Right lobe of liver (tissue), 4 donors: ENCODE data around the gene CHST1.

Source experiments
- POLR2A ChIP-seq: fragments of 450-650 bp; IDR thresholded peaks from one replicate; pipeline ENCODE4 v1.6.1; 2017; ENCODE audit warnings: antibody characterized with exemption, mild to moderate bottlenecking
- TF ChIP-seq, protein P1 (sequence below), 4 donors: fragments of 200-600 bp in 3 of 4; fragments of 450-650 bp in 1 of 4; IDR thresholded peaks; one replicate each; pipeline versions ENCODE4 v1.5.1 to v1.8.0; 2016 to 2022; ENCODE audit warnings: antibody characterized with exemption in 4 of 4, mild to moderate bottlenecking in 2 of 4
- donor health status: DM: no; HTN: no; CAD: no.
- donor health status: DM: no; HTN: no; CAD: no.
- donor health status: DM: no; HTN: yes; CAD: no.

GRCh38 chr11:45655831-45656230 is 9.6 kb downstream of the CHST1 start:
- TF ChIP-seq, protein P1, sequence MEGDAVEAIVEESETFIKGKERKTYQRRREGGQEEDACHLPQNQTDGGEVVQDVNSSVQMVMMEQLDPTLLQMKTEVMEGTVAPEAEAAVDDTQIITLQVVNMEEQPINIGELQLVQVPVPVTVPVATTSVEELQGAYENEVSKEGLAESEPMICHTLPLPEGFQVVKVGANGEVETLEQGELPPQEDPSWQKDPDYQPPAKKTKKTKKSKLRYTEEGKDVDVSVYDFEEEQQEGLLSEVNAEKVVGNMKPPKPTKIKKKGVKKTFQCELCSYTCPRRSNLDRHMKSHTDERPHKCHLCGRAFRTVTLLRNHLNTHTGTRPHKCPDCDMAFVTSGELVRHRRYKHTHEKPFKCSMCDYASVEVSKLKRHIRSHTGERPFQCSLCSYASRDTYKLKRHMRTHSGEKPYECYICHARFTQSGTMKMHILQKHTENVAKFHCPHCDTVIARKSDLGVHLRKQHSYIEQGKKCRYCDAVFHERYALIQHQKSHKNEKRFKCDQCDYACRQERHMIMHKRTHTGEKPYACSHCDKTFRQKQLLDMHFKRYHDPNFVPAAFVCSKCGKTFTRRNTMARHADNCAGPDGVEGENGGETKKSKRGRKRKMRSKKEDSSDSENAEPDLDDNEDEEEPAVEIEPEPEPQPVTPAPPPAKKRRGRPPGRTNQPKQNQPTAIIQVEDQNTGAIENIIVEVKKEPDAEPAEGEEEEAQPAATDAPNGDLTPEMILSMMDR (IDR thresholded peaks at IDR 0.05): no peak
- TF ChIP-seq POLR2A: no peak
